GM12878 (cell line): ENCODE data around the gene NACA. TPM values are rescaled to one million over a fixed set of nuclear protein-coding genes. Genes with fewer than 3 reads are reported as not detected.

Experiments
- ATF7 ChIP-seq: fragments of 450-650 bp; IDR thresholded peaks from 2 replicates; pipeline ENCODE4 v1.6.1; 2016; ENCODE audit warnings: low read depth, mild to moderate bottlenecking
- BHLHE40 ChIP-seq, 2 experiments: fragments of 450-650 bp in 1 of 2; IDR thresholded peaks; 2 replicates each; pipeline ENCODE4 v1.6.1; 2011 to 2017; ENCODE audit warnings: low read depth in 2 of 2, borderline replicate concordance in 1 of 2, improper control_type of control experiment in 1 of 2, low read length in 1 of 2, mild to moderate bottlenecking in 1 of 2
- CHD4 ChIP-seq: fragments of 200-600 bp; sonication (generic); IDR thresholded peaks from 2 replicates; pipeline ENCODE4 v1.6.1; 2016; ENCODE audit warnings: mild to moderate bottlenecking
- DPF2 ChIP-seq: fragments of 450-650 bp; IDR thresholded peaks from 2 replicates; pipeline ENCODE4 v1.6.1; 2017; ENCODE audit warnings: mild to moderate bottlenecking
- E2F4 ChIP-seq: IDR thresholded peaks from 2 replicates; pipeline ENCODE4 v1.6.1; 2012; ENCODE audit warnings: low read depth, low read length, improper control_type of control experiment
- HCFC1 ChIP-seq: fragments of 150-350 bp; IDR thresholded peaks from 2 replicates; pipeline ENCODE4 v1.6.1; 2014; ENCODE audit warnings: low read length
- MAX ChIP-seq: IDR thresholded peaks from 2 replicates; pipeline ENCODE4 v1.6.1; 2012; ENCODE audit warnings: low read depth, low read length, improper control_type of control experiment
- MYC ChIP-seq: IDR thresholded peaks from 2 replicates; pipeline ENCODE4 v1.6.1; 2011; ENCODE audit warnings: mild to moderate bottlenecking, low read length, moderate library complexity, inconsistent platforms; ENCODE audit not compliant: insufficient read depth, insufficient replicate concordance, insufficient read length, severe bottlenecking
- NR2C2 ChIP-seq: IDR thresholded peaks from 2 replicates; pipeline ENCODE4 v1.6.1; 2011; ENCODE audit warnings: borderline replicate concordance, low read depth; ENCODE audit not compliant: control insufficient read depth, insufficient read length
- PRDM15 ChIP-seq: fragments of 450-650 bp; formaldehyde crosslinking; IDR thresholded peaks from 2 replicates; pipeline ENCODE4 v1.4.0; 2020; ENCODE audit warnings: mild to moderate bottlenecking, moderate library complexity
- SIN3A ChIP-seq: IDR thresholded peaks from 2 replicates; pipeline ENCODE4 v1.6.1; 2012; ENCODE audit warnings: low read depth, low read length, improper control_type of control experiment
- TCF3 ChIP-seq: IDR thresholded peaks from 2 replicates; pipeline ENCODE4 v1.6.1; 2012; ENCODE audit warnings: low read depth, mild to moderate bottlenecking, low read length, borderline replicate concordance; ENCODE audit not compliant: insufficient read depth
- ZBTB40 ChIP-seq: fragments of 450-650 bp; IDR thresholded peaks from 2 replicates; pipeline ENCODE4 v1.6.1; 2016; ENCODE audit warnings: mild to moderate bottlenecking, moderate library complexity, borderline replicate concordance
- ZNF207 ChIP-seq: fragments of 450-650 bp; IDR thresholded peaks from 2 replicates; pipeline ENCODE4 v1.6.1; 2014; ENCODE audit warnings: antibody characterized with exemption, mild to moderate bottlenecking, borderline replicate concordance
- polyA plus RNA-seq, 11 experiments: library from polyadenylated mRNA; depleted of rRNA in 4 of 11; unstranded in 6 of 11; stranded (reverse) in 5 of 11; fragments of >200 nt; fragmentation: Nextera tagmentation in 4 of 11; fragmentation: Illumina TruSeq in 1 of 11; extraction: Ambion mirVana in 4 of 11; extraction: Trizol in 1 of 11; gene quantifications; 1 replicate in 1 of 11; 2 replicates in 10 of 11; pipeline versions ENCODE4 v1.2.1 to v1.2.3, GENCODE V29; 2011 to 2016; ENCODE audit warnings: inconsistent platforms in 2 of 11, missing spikeins in 2 of 11, low read depth in 1 of 11
- total RNA-seq, 4 experiments: library from RNA; depleted of rRNA in 3 of 4; stranded (reverse); fragments of >200 nt in 3 of 4; fragmentation: Illumina TruSeq in 1 of 4; extraction: Trizol in 1 of 4; gene quantifications; 2 replicates each; pipeline versions ENCODE4 v1.2.1 to v1.2.3, GENCODE V29; 2013 to 2021
- TF ChIP-seq, protein P1 (sequence below): fragments of 450-650 bp; IDR thresholded peaks from 2 replicates; pipeline ENCODE4 v1.6.1; 2017; ENCODE audit warnings: borderline replicate concordance
- TF ChIP-seq, protein P2 (sequence below): fragments of 450-650 bp; IDR thresholded peaks from 2 replicates; pipeline ENCODE4 v1.6.1; 2016; ENCODE audit warnings: mild to moderate bottlenecking

NACA gene
- total and polyA plus RNA-seq, 10 of the 15 experiments (the other 5 are each of a cell fraction or from before 2014, with no cell fraction given) = 1,181 to 2,782 (median 1,905) TPM

DNA sequence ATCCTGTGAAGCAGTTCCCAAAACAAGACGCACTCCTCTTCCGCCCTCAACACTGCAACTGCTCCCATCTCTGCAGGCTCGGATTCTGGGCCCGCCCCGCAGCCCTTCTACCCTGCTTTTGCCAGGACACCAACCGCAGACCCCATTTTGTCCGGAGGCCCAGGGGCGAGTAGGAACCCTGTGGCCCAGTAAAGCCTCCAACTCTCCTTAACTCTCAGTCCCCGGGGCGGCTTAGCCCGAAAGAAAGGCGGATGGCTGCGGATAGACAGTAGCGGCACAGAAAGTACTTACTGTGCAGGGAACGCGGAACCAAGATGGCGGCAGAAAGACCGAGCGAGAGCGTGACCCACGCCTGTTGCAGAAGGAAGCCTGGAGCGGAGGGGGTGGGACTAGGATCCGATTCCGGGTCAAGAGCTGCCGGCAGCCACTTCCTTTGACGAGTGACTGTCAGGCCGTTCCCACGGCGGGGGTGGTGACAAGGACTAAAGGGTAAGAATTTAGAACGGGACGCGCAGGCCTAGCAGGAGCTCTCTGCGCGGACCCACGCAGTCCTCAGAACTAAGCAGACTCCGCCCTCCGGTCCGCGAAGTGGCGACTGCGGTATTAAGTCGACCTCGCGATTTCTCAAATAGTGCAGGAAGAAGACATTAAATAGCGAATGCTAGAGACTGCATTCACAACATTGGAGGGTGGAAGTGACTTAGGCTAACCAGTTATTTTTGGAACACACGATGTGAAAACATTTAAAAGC lies at the start of gene NACA (continued):
- TF ChIP-seq, protein P1, sequence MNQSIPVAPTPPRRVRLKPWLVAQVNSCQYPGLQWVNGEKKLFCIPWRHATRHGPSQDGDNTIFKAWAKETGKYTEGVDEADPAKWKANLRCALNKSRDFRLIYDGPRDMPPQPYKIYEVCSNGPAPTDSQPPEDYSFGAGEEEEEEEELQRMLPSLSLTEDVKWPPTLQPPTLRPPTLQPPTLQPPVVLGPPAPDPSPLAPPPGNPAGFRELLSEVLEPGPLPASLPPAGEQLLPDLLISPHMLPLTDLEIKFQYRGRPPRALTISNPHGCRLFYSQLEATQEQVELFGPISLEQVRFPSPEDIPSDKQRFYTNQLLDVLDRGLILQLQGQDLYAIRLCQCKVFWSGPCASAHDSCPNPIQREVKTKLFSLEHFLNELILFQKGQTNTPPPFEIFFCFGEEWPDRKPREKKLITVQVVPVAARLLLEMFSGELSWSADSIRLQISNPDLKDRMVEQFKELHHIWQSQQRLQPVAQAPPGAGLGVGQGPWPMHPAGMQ = no peak
- TF ChIP-seq ATF7 (peak; percentile 60), ZBTB40 (peak; percentile 96), ZNF207 (peak; percentile 66), TCF3 (no peak; the same call in 1 of the 2 replicates), MAX (peak; percentile 95), CHD4 (no peak), HCFC1 (peak; percentile 76), E2F4 (no peak), BHLHE40 (IDR thresholded peaks at IDR 0.05; ENCODE audit: borderline replicate concordance in 1 of 2, low read depth in 2 of 2, low read length in 1 of 2) (peak in 1 of 2 experiments; percentile 66; a peak in 2 of 4 replicates), DPF2 (peak; percentile 62; the same call in 1 of the 2 replicates), MYC (peak; percentile 94), PRDM15 (CRISPR knock-in tag) (no peak), NR2C2 (peak; percentile 87), SIN3A (peak; percentile 87)
- TF ChIP-seq, protein P2, sequence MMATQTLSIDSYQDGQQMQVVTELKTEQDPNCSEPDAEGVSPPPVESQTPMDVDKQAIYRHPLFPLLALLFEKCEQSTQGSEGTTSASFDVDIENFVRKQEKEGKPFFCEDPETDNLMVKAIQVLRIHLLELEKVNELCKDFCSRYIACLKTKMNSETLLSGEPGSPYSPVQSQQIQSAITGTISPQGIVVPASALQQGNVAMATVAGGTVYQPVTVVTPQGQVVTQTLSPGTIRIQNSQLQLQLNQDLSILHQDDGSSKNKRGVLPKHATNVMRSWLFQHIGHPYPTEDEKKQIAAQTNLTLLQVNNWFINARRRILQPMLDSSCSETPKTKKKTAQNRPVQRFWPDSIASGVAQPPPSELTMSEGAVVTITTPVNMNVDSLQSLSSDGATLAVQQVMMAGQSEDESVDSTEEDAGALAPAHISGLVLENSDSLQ = peak; percentile 97
